NB4 (cell line): ENCODE measurements around the gene DLG2.

Experiments
- MYC ChIP-seq: IDR thresholded peaks from 2 replicates; pipeline ENCODE4 v1.6.1; 2011; ENCODE audit warnings: low read depth, low read length
- POLR2A ChIP-seq: IDR thresholded peaks from 2 replicates; pipeline ENCODE4 v1.6.1; 2011; ENCODE audit warnings: mild to moderate bottlenecking; ENCODE audit not compliant: insufficient read length; ENCODE audit errors: extremely low read depth
- TF ChIP-seq, protein P1 (sequence below): IDR thresholded peaks from one replicate; pipeline ENCODE4 v1.5.1; 2012; ENCODE audit warnings: low read depth, low read length

DNA sequence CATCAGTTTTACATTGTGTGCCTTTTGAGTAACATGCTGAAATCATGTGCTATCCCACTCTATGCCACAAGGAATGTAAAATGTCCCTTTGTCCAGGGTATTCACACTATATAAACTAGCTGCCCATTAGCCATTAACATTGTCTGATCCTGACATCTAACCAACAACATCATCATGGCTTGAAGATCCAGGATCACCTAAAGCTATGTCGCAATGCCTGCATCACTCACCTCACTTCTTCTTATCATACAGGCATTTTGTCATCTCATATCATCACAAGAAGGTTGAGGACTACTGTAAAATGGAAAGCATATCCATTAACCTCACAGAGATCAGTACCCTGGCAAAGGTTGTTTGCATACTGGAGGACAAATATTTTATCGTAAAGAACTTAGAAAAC is 742.3 kb downstream of the DLG2 start:
- TF ChIP-seq, protein P1, sequence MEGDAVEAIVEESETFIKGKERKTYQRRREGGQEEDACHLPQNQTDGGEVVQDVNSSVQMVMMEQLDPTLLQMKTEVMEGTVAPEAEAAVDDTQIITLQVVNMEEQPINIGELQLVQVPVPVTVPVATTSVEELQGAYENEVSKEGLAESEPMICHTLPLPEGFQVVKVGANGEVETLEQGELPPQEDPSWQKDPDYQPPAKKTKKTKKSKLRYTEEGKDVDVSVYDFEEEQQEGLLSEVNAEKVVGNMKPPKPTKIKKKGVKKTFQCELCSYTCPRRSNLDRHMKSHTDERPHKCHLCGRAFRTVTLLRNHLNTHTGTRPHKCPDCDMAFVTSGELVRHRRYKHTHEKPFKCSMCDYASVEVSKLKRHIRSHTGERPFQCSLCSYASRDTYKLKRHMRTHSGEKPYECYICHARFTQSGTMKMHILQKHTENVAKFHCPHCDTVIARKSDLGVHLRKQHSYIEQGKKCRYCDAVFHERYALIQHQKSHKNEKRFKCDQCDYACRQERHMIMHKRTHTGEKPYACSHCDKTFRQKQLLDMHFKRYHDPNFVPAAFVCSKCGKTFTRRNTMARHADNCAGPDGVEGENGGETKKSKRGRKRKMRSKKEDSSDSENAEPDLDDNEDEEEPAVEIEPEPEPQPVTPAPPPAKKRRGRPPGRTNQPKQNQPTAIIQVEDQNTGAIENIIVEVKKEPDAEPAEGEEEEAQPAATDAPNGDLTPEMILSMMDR = no peak
- TF ChIP-seq MYC = no peak
- no peak for TF ChIP-seq POLR2A
